ENCODE measurements around the gene HOXB9. TPM values are rescaled to one million over a fixed set of nuclear protein-coding genes. Genes with fewer than 3 reads are reported as not detected.
A peak's percentile ranks its signal among the peaks of the same experiment; 100 is the strongest.

HOXB9 gene
- total and polyA plus RNA-seq, 9 of the 15 experiments (the other 6 are each of a cell fraction or from before 2014, with no cell fraction given), result 3.1 to 196 (median 77.6) TPM

DNA sequence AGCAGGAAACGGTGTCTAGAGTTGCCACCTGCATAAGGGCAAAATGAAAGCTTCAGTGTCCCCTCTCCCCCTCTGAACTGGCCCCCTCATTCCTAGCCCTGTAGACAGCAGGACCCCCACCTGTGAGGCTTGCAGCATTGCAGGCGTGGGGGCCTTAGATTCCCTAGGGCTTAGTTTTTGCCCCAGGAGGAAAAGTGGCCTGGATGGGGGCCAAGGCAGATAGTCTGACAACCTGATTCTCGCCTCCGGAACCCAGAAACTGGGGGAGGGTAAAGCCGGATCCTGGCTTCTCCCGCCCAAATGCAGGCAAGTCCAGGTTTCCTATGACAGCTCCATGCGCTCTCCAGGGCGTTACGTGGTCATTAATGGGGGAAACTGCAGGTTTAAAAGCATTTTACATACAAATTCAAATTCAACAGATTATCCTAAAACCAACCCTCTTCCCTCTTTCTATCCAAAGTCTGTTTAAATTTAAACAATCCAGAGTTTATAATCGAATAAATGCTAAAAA, 20.7 kb downstream of the HOXB9 start (continued):
- TF ChIP-seq PRDM10 (IDR thresholded peaks at IDR 0.05; ENCODE audit: partially characterized antibody) (no peak), NR2C2 (CRISPR knock-in tag; IDR thresholded peaks at IDR 0.05) (no peak), NR2C2 (tag; IDR thresholded peaks at IDR 0.05) (peak; percentile 33; the same call in 1 of the 2 replicates), DPF2 (IDR thresholded peaks at IDR 0.05) (0 out of 2 replicates have a peak, but pooled peaks have one; percentile 16), ZNF79 (CRISPR knock-in tag; IDR thresholded peaks at IDR 0.05; ENCODE audit: low read depth) (no peak), BRF2 (IDR thresholded peaks at IDR 0.05; ENCODE audit: borderline replicate concordance, insufficient read depth, insufficient read length) (no peak), GTF2E2 (tag; IDR thresholded peaks at IDR 0.05) (0 out of 2 replicates have a peak, but pooled peaks have one; percentile 42), POLR2A (conservative IDR thresholded peaks at IDR 0.05) (no peak), ZNF280A (IDR thresholded peaks at IDR 0.05; ENCODE audit: low read depth, partially characterized antibody) (no peak), CREB3 (tag; conservative IDR thresholded peaks at IDR 0.05; ENCODE audit: low read depth) (no peak), MCM5 (IDR thresholded peaks at IDR 0.05; ENCODE audit: low read depth) (no peak), CBX5 (IDR thresholded peaks at IDR 0.05; ENCODE audit: borderline replicate concordance, low read depth) (no peak), GATAD2A (IDR thresholded peaks at IDR 0.05) (no peak), ZNF384 (IDR thresholded peaks at IDR 0.05; ENCODE audit: low read depth, low read length) (no peak), ZNF507 (tag; conservative IDR thresholded peaks at IDR 0.05) (no peak), EGR1 (conservative IDR thresholded peaks at IDR 0.05) (no peak), SREBF1 (IDR thresholded peaks at IDR 0.05; ENCODE audit: borderline replicate concordance, low read depth, low read length) (no peak), DNMT1 (IDR thresholded peaks at IDR 0.05) (no peak), NR1H2 (CRISPR knock-in tag; IDR thresholded peaks at IDR 0.05) (no peak), ZNF589 (CRISPR knock-in tag; IDR thresholded peaks at IDR 0.05; ENCODE audit: low read depth) (peak; percentile 45; the same call in 1 of the 2 replicates)
- TF ChIP-seq, protein P1, sequence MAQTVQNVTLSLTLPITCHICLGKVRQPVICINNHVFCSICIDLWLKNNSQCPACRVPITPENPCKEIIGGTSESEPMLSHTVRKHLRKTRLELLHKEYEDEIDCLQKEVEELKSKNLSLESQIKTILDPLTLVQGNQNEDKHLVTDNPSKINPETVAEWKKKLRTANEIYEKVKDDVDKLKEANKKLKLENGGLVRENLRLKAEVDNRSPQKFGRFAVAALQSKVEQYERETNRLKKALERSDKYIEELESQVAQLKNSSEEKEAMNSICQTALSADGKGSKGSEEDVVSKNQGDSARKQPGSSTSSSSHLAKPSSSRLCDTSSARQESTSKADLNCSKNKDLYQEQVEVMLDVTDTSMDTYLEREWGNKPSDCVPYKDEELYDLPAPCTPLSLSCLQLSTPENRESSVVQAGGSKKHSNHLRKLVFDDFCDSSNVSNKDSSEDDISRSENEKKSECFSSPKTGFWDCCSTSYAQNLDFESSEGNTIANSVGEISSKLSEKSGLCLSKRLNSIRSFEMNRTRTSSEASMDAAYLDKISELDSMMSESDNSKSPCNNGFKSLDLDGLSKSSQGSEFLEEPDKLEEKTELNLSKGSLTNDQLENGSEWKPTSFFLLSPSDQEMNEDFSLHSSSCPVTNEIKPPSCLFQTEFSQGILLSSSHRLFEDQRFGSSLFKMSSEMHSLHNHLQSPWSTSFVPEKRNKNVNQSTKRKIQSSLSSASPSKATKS (CRISPR knock-in tag; IDR thresholded peaks at IDR 0.05), result no peak

Measured in K562 (cell line).